HepG2 (cell line): ENCODE measurements around the gene RPTOR. TPM values are rescaled to one million over a fixed set of nuclear protein-coding genes. Genes with fewer than 3 reads are reported as not detected.

Experiments
- ATAC-seq: fragments of 200-7000 bp; cut with Tn5 transposase; 3 replicates; pipeline ENCODE4 v1.9.1; 2020; ENCODE audit warnings: mild to moderate bottlenecking, moderate library complexity
- BruUV-seq: library from RNA; stranded (reverse); fragments of 400-500 nt; replicated peaks from 2 replicates; lab custom pipeline; 2021; lab: Mats Ljungman, UMichigan
- CTCF ChIA-PET: fragments of 300-600 bp; formaldehyde crosslinking; extraction: SDS; loops from one replicate; lab custom pipeline; 2021; ENCODE audit warnings: low total read pairs, inconsistent platforms, low intra/inter-chr PET ratio; lab: Yijun Ruan, JAX
- POLR2A ChIA-PET: fragments of 350-600 bp; sonication (Branson Sonifier 250); formaldehyde crosslinking; loops from one replicate; lab custom pipeline; 2020; ENCODE audit warnings: antibody characterized with exemption, inconsistent platforms; lab: Yijun Ruan, JAX
- DNase-seq: peaks from one replicate; pipeline ENCODE4 v3.0.0-alpha.2; 2015; ENCODE audit warnings: low spot score
- FAIRE-seq: peaks from 3 replicates; lab custom pipeline; 2011; peaks lifted over from hg19 to GRCh38; lab: Jason Lieb, UNC
- H2AFZ ChIP-seq: one replicate; pipeline ENCODE4 v1.6.1; 2011; ENCODE audit warnings: low read length, inconsistent platforms
- H3K27ac ChIP-seq: fragments of 300-600 bp; 3 replicates; pipeline ENCODE4 v1.8.0; 2011; ENCODE audit warnings: mixed run types, mild to moderate bottlenecking, mixed read lengths, low read length, inconsistent platforms; ENCODE audit not compliant: insufficient read depth; ENCODE audit errors: extremely low read length
- H3K27me3 ChIP-seq, 2 experiments: fragments of 200-600 bp in 1 of 2; 2 replicates in 1 of 2; 3 replicates in 1 of 2; pipeline versions ENCODE4 v1.6.0 to v1.8.0; 2011; ENCODE audit warnings: low read length in 2 of 2, mild to moderate bottlenecking in 2 of 2, moderate library complexity in 2 of 2, inconsistent platforms in 1 of 2; ENCODE audit not compliant: insufficient read depth in 2 of 2, control insufficient read depth in 1 of 2
- H3K36me3 ChIP-seq, 2 experiments: fragments of 200-600 bp in 1 of 2; replicated peaks in 1 of 2; 2 replicates in 1 of 2; 3 replicates in 1 of 2; pipeline versions ENCODE4 v1.5.1 to v1.8.0; 2011; ENCODE audit warnings: low read length in 2 of 2, inconsistent platforms in 1 of 2; ENCODE audit not compliant: insufficient read depth in 2 of 2, control insufficient read depth in 1 of 2
- H3K4me1 ChIP-seq: 2 replicates; pipeline ENCODE4 v1.5.1; 2012; ENCODE audit warnings: low read length, inconsistent platforms; ENCODE audit not compliant: insufficient read depth
- H3K4me2 ChIP-seq: 2 replicates; pipeline ENCODE4 v1.6.0; 2011; ENCODE audit warnings: low read depth, low read length, inconsistent platforms
- H3K4me3 ChIP-seq, 3 experiments: fragments of 200-600 bp in 1 of 3; sonication (generic), shearing (Covaris generic) in 1 of 3; replicated peaks in 1 of 3; 2 replicates each; pipeline ENCODE4 v1.5.1; 2011 to 2016; ENCODE audit warnings: low read length in 3 of 3, inconsistent platforms in 2 of 3, low read depth in 2 of 3, mild to moderate bottlenecking in 2 of 3, control low read depth in 1 of 3, mixed read lengths in 1 of 3; ENCODE audit not compliant: insufficient read depth in 1 of 3
- H3K79me2 ChIP-seq: one replicate; pipeline ENCODE4 v1.6.1; 2011; ENCODE audit warnings: low read length, inconsistent platforms; ENCODE audit not compliant: insufficient read depth
- H3K9ac ChIP-seq: 2 replicates; pipeline ENCODE4 v1.6.0; 2011; ENCODE audit warnings: mild to moderate bottlenecking, low read depth, low read length, inconsistent platforms; ENCODE audit not compliant: insufficient read depth
- H3K9me3 ChIP-seq: 2 replicates; pipeline ENCODE4 v1.5.1; 2012; ENCODE audit warnings: mild to moderate bottlenecking, low read length
- H4K20me1 ChIP-seq: 2 replicates; pipeline ENCODE4 v1.6.0; 2011; ENCODE audit warnings: inconsistent platforms, mild to moderate bottlenecking, low read length, moderate library complexity; ENCODE audit not compliant: insufficient read depth
- EEA1 ChIP-seq: sonication (generic); formaldehyde crosslinking; IDR thresholded peaks from 2 replicates; pipeline ENCODE4 v1.5.1; 2020; ENCODE audit warnings: mild to moderate bottlenecking, missing genetic modification reagents, borderline replicate concordance
- YEATS4 ChIP-seq: sonication (generic); formaldehyde crosslinking; IDR thresholded peaks from 2 replicates; pipeline ENCODE4 v1.4.0; 2020; ENCODE audit warnings: missing genetic modification reagents, borderline replicate concordance
- ZFP82 ChIP-seq: sonication (generic); formaldehyde crosslinking; IDR thresholded peaks from 2 replicates; pipeline ENCODE4 v1.5.1; 2020; ENCODE audit warnings: mild to moderate bottlenecking, missing genetic modification reagents, borderline replicate concordance
- ZNF317 ChIP-seq: sonication (generic); formaldehyde crosslinking; IDR thresholded peaks from 2 replicates; pipeline ENCODE4 v1.5.0; 2020; ENCODE audit warnings: mild to moderate bottlenecking, missing genetic modification reagents
- ZNF83 ChIP-seq: sonication (generic); formaldehyde crosslinking; IDR thresholded peaks from 2 replicates; pipeline ENCODE4 v1.4.0; 2020; ENCODE audit warnings: missing genetic modification reagents, mild to moderate bottlenecking, borderline replicate concordance
- WGBS: methylation state at CpG from one replicate; pipeline ENCODE4 v1.1.6; 2017; ENCODE audit warnings: low lambda C conversion rate; 5-methylcytosine and 5-hydroxymethylcytosine counted together
- in situ Hi-C: cut with HindIII; loops from 2 replicates; pipeline ENCODE4 v1.10.0; 2017; ENCODE audit warnings: low pct_unique_long_range_greater_than_20kb; ENCODE audit not compliant: extremely low pct_ligation_motif_present
- intact Hi-C: fragments of 100-400 bp; cut with micrococcal nuclease; formaldehyde crosslinking; loops from one replicate; pipeline ENCODE4 v1.10.0; 2022; ENCODE audit not compliant: unreplicated experiment
- polyA plus RNA-seq, 8 experiments: library from polyadenylated mRNA; depleted of rRNA in 3 of 8; stranded (reverse) in 7 of 8; unstranded in 1 of 8; fragments of >200 nt; fragmentation: Illumina TruSeq in 4 of 8; extraction: Trizol in 4 of 8; gene quantifications; 2 replicates each; pipeline versions ENCODE4 v1.2.1 to v1.2.3, GENCODE V29; 2011 to 2016; ENCODE audit warnings: low read depth in 4 of 8, missing spikeins in 1 of 8, mixed read lengths in 1 of 8; ENCODE audit not compliant: insufficient read depth in 1 of 8
- total RNA-seq, 5 experiments: library from RNA; depleted of rRNA; stranded (reverse); fragments of >200 nt; fragmentation: Illumina TruSeq; extraction: Trizol; gene quantifications; 2 replicates each; pipeline ENCODE4 v1.2.3, GENCODE V29; 2016; ENCODE audit warnings: low read depth in 1 of 5
- TF ChIP-seq, protein P1 (sequence below): sonication (generic); formaldehyde crosslinking; IDR thresholded peaks from 2 replicates; pipeline ENCODE4 v1.5.1; 2020; ENCODE audit warnings: mild to moderate bottlenecking, missing genetic modification reagents, moderate library complexity

RPTOR gene
- total and polyA plus RNA-seq, 2 of the 13 experiments (the other 11 are each of a cell fraction or from before 2014, with no cell fraction given), result 6.6 to 25.3 TPM

DNA sequence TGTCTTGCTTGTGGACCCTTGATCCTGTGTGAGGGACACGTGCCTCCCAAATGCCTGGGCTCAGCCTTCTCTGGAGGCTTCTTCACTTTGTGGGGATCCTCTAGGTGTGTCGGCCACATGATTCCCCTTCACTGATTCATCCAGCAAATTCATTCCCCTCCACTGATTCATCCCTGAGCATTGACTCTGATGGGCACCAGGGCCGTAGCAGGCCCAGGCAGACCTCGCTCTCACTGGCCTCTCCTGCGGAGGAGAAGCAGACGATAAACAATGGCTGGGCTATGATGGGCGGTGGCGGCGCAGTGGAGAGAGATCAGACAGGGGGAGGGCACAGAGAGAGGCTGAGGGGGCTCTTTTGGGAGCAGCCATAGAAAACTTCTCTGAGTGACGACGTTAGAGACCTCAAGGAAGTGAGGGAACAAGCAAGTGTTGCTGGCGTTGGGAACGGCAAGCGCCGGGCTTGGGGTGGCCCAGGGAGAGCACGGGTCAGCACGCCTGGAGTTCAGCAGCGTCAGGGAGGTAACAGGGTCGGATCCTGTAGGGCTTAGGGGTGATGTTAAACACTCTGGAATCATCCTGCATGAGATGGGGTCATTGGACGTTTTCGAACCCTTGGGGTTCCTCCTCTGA is 17.5 kb upstream of the RPTOR start:
- intact Hi-C loops, result no loop called here
- Histone ChIP-seq H3K79me2 (no peaks in the 10 kb centered on the region), H3K27me3 (peaks cover 20 to 87% of the 10 kb centered on the region in 2 experiments), H3K4me3 (no peak overlapping the region), H3K27ac (no peak overlapping the region), H3K4me2 (no peak overlapping the region), H3K36me3 (no peaks in the 10 kb centered on the region), H3K9me3 (no peaks in the 10 kb centered on the region), H2AFZ (no peak overlapping the region), H3K4me1 (0 out of 2 replicates have a peak, but pooled peaks cover 13% of the 10 kb centered on the region), H4K20me1 (no peaks in the 10 kb centered on the region), H3K9ac (no peak overlapping the region)
- in situ Hi-C loops, result no loop called here
- ATAC-seq, result peak; percentile 38
- DNase-seq, result no peak
- FAIRE-seq, result no peak
- WGBS, result 30% methylated on average over 19 of the region's 21 CpGs
- BruUV-seq, result no TSS peak
- TF ChIP-seq ZFP82 (CRISPR knock-in tag), result no peak
- TF ChIP-seq, protein P1, sequence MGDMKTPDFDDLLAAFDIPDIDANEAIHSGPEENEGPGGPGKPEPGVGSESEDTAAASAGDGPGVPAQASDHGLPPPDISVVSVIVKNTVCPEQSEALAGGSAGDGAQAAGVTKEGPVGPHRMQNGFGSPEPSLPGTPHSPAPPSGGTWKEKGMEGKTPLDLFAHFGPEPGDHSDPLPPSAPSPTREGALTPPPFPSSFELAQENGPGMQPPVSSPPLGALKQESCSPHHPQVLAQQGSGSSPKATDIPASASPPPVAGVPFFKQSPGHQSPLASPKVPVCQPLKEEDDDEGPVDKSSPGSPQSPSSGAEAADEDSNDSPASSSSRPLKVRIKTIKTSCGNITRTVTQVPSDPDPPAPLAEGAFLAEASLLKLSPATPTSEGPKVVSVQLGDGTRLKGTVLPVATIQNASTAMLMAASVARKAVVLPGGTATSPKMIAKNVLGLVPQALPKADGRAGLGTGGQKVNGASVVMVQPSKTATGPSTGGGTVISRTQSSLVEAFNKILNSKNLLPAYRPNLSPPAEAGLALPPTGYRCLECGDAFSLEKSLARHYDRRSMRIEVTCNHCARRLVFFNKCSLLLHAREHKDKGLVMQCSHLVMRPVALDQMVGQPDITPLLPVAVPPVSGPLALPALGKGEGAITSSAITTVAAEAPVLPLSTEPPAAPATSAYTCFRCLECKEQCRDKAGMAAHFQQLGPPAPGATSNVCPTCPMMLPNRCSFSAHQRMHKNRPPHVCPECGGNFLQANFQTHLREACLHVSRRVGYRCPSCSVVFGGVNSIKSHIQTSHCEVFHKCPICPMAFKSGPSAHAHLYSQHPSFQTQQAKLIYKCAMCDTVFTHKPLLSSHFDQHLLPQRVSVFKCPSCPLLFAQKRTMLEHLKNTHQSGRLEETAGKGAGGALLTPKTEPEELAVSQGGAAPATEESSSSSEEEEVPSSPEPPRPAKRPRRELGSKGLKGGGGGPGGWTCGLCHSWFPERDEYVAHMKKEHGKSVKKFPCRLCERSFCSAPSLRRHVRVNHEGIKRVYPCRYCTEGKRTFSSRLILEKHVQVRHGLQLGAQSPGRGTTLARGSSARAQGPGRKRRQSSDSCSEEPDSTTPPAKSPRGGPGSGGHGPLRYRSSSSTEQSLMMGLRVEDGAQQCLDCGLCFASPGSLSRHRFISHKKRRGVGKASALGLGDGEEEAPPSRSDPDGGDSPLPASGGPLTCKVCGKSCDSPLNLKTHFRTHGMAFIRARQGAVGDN (CRISPR knock-in tag), result peak; percentile 18; the same call in 1 of the 2 replicates
- peak; percentile 95 for TF ChIP-seq ZNF317 (CRISPR knock-in tag)
- no peak for TF ChIP-seq ZNF83
- TF ChIP-seq YEATS4 (CRISPR knock-in tag), result no peak
- TF ChIP-seq EEA1, result no peak
- POLR2A ChIA-PET, result no interaction called here
- CTCF ChIA-PET, result no interaction called here
